Inferior parietal cortex (tissue), 1 donor: ENCODE data around the gene TBKBP1.

Experiments
- DNase-seq: peaks from one replicate; pipeline ENCODE4 v3.0.0-alpha.2; 2016; ENCODE audit errors: extremely low spot score

Gene TBKBP1

DNA sequence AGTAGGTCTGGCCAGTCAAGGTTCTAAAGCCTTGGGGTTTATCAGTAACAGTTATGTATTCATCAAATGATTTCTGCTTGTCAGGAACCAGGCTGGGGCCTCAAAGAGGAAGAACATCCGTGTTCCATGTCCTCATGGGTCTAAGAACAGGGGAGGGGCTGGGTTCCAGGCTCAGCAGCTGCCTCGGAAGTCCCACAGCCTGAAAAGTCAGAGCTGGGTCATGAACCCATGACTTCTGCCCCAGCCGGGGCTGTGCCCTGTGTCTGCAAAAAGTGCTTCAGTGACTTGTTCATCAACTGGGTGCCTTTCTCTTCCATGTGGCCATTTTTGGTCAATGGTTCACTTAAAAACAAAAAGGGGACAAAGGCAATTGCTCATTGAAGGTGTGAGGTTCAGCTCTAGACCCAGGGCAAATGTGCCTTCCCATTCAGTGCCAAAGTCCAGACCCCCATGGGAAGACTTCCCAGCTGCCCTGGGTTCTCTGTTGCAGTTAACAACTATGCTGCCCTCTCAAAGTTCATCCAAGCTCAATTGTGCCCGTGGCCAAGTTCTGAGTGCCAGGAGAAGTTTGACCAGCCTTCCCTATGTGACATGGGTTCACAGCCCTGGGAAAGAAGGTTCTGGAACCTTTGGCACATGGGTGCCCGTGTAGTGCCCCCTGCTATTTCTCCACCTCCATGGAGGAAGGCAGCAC is 18.5 kb downstream of the TBKBP1 start:
- no peak for DNase-seq

DNA sequence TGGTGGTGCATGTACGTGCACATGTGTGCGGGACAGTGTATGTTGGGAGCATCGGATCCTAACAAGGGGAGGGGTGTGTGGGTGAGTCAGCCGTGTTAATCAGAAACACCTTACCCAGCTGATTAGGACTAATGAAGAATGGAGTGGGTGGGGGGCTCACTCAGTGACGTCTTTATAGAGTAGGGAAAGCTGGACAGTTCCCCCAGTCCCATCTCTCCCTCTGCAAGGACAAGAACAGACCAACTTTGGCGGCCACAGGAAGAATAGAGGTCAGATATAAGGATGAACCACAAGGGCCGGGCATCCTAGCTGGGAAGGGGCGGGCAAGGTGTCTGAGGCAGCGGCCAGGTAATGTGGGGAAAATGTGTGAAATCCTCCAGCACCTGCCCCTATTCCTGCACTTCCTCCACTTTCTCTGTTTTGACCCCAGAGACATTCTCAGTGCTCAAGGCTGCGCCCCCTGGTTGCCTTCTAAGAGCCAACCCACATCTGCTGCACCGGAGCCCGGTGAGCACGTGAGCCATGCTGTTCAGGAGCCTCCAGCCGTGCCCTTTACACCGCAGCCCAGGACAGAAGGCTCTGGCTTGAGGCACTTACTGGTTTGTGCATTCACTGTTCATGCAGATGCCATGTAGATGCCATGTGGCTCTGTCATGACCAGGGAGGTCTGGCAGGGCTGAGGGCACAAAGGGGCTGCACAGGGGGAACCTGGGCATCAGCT is 20.2 kb downstream of the TBKBP1 start:
- no peak for DNase-seq

DNA sequence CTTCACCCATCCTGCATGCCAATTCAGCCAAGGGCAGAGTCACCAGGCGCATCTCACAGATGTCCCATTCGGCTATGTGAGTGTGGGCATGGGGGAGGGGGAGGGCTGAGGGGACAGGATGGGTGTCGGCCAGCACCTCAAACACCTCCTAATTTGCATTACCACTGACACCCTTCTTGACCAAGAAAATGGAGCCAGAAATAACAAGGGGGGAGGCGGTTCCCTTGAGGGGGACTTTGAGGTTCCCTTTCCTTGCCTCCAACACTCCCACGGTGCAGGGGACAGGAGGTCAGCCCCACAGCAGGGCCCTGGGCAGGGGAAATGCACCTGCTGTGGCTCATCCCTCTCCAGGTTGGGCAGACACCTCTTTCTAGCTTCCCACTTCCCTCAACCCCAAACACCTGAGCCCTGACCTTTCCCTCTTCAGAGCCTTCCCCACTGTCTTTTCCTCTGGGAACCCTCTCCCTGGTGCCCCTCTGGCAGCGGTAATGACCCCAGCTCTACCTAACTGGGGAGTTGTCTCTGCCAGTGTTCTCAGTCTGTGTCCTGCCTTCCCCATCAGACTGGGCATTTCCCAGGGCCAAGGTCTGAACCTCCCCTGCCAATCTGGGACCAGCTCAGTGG is 20.9 kb downstream of the TBKBP1 start:
- DNase-seq, result no peak

DNA sequence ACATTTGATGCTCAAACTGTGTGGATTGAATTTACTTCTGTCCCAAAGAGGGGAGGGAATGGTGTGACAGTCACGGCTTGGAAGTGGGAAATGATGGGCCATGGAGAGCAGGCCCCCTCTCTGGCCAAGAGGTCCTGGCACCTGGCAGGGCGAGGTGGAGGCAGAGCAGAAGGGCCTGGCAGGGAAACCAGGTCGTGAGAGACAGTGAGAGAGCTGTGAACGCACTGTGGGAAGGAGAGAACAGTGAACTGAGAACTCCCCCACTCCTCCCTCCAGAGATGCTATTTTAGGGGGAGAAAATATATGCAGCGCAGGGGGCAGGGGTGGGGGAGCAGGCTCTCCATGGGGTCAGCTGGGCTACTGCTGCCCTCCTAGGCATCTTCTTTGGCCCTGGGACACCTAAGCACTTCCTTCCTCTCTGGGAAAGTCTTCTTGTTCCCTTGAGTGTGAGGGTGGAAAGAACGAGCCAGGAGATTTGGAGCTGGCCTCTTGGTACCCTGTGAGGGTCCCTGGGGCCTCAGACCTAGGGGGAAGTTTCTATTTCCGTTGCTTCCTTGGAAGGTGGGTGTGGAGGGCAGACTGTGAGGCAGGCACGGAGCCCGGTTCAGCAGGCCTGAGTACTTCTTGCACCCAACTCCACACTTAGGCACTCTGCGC is 21.8 kb downstream of the TBKBP1 start:
- DNase-seq, result no peak

GRCh38 chr17:47716375-47716774 is 22.4 kb downstream of the TBKBP1 start:
- no peak for DNase-seq

DNA sequence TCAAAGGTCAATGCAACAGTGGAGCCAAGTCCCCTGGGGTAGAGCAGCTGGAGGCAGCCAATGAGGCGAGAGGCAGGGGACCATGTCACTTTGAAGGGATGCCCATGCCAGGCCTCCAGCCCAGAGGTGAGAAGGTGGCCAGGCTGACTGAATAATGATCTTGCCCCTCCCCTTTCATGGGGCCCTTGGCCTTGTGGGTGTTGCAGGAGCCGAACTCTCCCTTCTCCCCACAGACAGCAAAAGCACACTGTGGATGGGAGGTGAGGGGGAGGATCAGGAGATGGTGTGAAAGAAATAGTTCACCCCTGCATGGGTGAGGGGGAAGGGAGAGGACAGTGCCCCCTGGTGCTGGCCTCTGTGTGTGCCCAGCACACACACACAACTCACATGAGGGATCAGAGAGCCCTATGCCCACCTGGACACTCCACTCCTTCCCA is 23.3 kb downstream of the TBKBP1 start:
- no peak for DNase-seq

- no peak for DNase-seq
These were observed 24.1 kb downstream of the TBKBP1 start for GRCh38 chr17:47717979-47718621.

GRCh38 chr17:47718634-47719405 is 24.9 kb downstream of the TBKBP1 start:
- DNase-seq, result no peak

DNA sequence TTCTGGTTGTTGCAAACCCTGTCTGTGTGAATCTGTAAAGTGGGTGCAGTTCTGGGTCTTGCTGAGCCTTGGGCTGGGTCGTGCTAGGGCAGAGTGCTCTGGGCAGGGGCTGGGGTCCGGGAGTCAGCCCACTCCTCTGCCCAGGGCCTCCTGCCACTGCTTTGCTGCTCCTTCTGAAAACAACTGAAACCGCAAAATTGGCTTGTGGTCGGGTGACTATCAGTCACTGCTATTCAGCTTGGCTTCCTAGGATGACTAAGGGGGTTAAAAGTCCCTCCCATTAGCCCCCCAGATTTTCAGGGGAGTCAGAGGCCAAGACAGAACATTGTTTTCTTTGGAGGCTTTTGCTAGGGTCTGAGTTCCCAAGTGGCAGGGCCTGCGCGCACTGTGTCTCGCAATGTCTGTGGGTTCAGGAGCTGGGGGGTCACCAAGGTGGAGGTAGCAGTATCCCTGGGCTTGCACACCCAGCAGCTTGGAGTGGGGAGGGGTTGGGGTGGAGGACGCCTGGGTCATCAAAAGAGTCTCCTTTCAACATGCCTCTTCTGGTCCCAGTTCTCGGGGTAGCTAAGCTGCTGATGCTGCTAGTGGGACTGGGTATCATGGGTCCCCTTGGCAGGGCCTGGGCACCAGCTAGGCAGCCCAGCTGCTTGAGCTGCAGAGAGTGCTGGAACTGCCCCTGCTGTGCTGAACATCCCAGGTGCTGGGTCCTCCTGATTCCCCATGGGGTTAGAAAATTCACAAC is 25.6 kb downstream of the TBKBP1 start:
- DNase-seq, result no peak

- no peak for DNase-seq
These were observed 26.2 kb downstream of the TBKBP1 start for GRCh38 chr17:47720196-47720595.

DNA sequence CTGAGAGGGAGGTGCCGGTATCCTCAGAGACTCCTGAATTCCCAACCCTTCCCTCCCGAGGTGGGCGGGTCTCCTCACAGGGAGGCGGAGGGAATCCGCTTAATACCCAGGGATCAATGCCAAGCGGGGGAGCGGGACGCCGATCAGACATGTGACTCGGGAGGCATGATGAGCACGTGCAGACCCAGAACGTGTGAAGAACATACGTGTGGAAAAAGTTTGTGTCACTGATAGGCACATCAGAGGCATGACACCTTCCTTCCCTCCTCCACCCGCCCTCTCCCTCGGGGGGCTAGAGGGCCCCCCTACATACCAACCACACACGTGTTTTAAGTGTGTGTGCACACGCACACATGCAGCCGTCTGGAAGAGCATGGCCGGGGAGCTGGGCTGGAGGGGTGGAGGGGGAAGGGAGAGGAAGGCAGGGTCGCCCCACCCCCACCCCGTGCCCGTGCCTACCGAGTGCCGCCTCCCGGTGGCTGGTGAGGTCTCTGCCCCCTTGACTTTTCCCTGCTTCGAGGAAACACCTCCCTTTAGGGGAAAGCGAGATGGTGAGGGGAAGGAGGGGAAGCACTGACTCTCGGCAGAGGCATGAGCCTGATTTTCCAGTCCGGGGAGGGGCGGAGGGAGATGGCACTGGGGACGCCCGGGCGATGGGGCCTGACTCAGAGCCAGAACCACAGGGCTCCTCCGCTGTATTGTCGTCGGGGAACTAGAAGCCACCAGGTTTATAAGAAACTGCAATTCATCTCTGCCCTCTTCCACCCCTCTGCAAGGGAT is 27.0 kb downstream of the TBKBP1 start:
- DNase-seq, result no peak

- no peak for DNase-seq
These were observed 27.8 kb downstream of the TBKBP1 start for GRCh38 chr17:47721725-47722124.

DNA sequence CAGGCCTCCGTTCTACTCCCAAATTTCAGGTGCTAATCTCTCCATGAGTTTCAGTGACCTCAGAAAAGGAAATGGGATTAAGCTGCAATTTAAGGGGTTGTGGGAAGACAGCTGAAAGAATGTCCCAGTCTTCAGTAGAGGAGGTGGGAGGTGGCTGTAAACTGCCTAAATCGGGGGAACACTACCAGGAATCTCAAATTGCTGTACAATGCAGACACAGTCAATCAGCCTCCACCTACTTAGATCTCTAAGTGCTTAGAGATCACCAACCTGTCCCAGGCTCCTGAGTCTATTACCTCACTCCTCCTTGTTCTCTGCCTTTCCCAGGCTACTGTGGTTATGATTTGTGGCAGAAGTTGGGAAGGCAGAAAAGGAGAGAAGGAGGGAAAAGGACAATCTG is 30.7 kb downstream of the TBKBP1 start:
- DNase-seq, result no peak

- no peak for DNase-seq
These were observed 31.6 kb downstream of the TBKBP1 start for GRCh38 chr17:47725446-47726111.

DNA sequence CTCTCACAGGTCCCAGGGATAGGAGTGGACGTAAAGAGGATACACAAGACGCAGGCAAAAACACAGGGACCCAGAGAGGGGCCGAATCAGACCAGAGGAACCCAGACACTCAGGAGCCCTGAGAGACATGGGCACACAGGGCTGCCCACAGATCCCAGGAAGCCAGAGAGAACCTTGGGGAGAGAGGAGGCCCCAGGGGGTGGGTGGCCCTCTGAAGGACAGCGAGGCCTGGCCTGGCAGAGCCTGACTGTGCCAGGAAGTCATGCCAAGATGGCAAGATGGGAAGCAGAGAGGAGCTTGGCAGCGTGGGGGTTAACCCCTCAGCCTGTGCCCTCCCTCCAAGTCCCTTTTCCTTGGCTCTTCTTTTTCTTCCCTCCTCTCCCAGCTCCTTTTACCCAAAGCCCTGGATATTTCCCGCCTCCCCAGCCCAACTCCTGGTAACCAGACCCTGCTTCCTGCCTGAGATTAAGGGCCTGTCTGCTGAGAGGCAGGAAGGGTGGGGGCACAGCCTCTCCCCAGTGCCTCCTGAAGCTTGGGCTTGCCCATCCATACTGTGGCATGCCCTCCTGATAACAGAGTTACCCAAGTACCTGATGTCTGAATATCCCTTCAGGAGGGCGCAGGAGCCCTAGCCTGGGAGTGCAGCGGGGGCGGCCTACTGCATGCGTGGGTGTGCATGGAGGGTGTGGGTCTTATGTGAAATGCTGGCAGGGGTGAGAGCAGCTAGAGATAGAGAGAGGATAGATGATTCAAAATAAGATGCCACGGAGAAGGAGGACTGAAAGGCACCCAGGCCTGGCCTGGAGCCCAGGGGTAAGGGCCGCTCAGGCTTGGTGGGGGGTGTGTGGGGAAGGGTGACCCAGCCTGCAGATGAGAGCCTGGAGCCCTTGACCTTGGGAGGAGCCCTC is 33.1 kb downstream of the TBKBP1 start:
- no peak for DNase-seq

- no peak for DNase-seq
These were observed 33.7 kb downstream of the TBKBP1 start for GRCh38 chr17:47727704-47728036.

DNA sequence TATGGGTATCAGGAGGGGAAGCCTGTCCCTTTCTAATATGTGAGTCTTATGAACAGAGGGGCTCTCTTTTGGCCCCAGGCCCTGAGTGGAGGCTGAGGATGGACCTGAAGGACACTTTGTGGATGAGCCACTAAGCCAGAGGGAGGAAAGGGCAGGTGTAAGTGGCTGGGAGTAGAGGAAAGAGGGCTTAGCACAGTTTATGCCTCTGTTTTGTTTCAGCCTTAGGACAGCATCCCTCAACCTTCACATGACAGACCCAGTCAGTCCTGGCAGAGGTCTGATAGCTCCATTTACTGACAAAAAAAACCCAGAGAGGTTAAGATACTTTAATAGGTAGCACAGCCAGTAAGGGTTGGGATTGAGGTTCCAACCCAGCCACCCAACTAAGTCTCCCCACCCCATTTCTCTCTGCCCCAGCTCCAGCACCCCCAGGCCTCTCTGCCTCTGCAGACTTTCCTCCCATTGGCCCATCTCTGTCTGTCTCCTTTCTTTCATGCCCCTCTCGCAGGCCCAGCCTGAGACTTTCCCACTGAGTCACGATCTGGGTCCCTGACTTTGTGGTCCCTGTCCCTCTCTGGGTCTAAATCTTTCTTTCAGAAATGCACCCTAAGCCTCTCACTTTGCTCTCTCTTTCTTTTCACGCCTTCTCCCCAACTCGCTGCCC is 34.4 kb downstream of the TBKBP1 start:
- DNase-seq, result no peak

DNA sequence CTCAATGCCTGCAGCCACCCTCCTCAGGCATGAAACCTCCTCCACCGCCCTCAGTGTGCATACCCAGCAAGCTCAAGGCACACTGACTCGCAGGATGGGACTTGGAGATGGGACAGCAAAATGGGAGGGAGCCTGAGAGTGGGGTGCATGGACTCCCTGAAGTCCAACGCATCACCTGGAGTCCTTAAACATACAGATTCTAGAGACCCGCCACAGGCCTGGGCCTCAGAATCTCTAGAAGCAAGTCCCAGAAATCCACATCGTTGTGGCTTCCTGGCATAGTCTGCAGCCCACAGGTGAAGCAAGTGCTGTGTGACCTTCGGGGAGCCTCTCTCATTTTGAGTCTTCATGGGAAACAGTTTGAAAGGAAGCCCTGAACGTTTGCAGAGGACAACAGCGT is 35.5 kb downstream of the TBKBP1 start:
- no peak for DNase-seq
